ENCODE measurements around the gene CHPT1. TPM values are rescaled to one million over a fixed set of nuclear protein-coding genes. Genes with fewer than 3 reads are reported as not detected.

Gene CHPT1
- total and polyA plus RNA-seq, 2 experiments from 2014 or later: 22.2 to 23.0 TPM

DNA sequence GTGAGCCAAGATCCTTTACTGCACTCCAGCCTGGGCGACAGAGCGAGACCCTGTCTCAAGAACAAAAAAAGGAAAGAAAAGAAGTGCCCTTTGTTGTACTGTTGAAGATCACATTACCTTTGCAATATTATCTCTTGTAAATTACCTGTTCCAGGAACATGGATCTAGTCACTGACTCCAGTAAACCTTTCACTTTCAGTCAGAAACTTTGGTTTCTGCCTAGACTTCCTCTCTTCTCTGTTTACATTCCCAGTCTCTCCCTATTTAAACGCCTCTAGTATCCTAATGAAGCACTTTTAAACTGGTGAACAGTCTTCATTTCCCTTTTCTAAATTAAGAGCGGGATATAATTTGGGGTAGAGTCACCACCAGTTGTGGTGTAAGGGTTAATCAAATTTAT, 12.8 kb downstream of the CHPT1 start (continued):
- no peak for TF ChIP-seq STAT1 (IDR thresholded peaks at IDR 0.05; ENCODE audit: unreplicated experiment)
- no peak for TF ChIP-seq POLR2AphosphoS5 (IDR thresholded peaks at IDR 0.05; ENCODE audit: low read depth)
- no peak for TF ChIP-seq ZNF114 (CRISPR knock-in tag; IDR thresholded peaks at IDR 0.05)
- TF ChIP-seq CREB1 (CRISPR knock-in tag; IDR thresholded peaks at IDR 0.05; ENCODE audit: low read depth): no peak
- no peak for TF ChIP-seq NANOG (IDR thresholded peaks at IDR 0.05; ENCODE audit: borderline replicate concordance)
- TF ChIP-seq, protein P1, sequence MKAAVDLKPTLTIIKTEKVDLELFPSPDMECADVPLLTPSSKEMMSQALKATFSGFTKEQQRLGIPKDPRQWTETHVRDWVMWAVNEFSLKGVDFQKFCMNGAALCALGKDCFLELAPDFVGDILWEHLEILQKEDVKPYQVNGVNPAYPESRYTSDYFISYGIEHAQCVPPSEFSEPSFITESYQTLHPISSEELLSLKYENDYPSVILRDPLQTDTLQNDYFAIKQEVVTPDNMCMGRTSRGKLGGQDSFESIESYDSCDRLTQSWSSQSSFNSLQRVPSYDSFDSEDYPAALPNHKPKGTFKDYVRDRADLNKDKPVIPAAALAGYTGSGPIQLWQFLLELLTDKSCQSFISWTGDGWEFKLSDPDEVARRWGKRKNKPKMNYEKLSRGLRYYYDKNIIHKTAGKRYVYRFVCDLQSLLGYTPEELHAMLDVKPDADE (IDR thresholded peaks at IDR 0.05): no peak
- TF ChIP-seq ZNF331 (CRISPR knock-in tag; IDR thresholded peaks at IDR 0.05; ENCODE audit: low read depth): no peak

DNA sequence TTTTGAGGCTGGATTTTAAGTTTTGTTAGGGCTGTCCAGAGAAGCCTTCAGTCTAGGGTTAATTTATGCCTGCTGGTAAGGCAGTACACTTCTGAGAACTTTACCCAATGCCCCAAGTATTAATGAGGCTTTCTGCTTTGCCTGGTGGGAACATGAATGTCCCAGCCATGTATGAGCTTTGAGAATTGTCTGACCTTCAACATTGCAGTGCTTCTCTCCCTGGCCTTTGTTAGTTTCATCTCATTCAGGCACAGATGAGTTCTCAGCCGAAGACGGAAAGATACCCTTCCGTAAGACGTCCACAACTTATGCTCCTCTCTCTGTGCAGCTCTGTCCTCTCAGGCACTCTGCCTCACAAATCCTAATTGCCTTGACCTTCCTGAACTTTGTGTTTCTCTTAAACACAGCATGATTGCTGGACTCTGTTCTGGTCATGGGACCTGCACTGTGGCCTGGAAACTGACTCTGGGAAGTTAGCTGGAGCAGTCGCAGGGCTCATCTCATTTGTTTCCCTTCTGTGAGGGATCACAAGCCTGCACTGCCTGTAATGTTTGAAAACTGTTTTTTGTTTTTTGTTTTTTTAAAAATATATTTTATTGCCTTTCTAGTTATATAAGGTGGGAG, 15.7 kb downstream of the CHPT1 start:
- no peak overlapping the region for H3K4me3 ChIP-seq
- no peaks in the 10 kb centered on the region for H3K9me3 Mint-ChIP-seq
- ATAC-seq: no peak

More for the DNA sequence above, 15.7 kb downstream of the CHPT1 start:
- TF ChIP-seq STAT1 (IDR thresholded peaks at IDR 0.05; ENCODE audit: unreplicated experiment) (no peak), NANOG (IDR thresholded peaks at IDR 0.05; ENCODE audit: borderline replicate concordance) (no peak), POLR2AphosphoS5 (IDR thresholded peaks at IDR 0.05; ENCODE audit: low read depth) (no peak), CREB1 (CRISPR knock-in tag; IDR thresholded peaks at IDR 0.05; ENCODE audit: low read depth) (no peak), EZH2phosphoT487 (IDR thresholded peaks at IDR 0.05; ENCODE audit: unreplicated experiment) (no peak), ZNF331 (CRISPR knock-in tag; IDR thresholded peaks at IDR 0.05; ENCODE audit: low read depth) (no peak), JUNB (IDR thresholded peaks at IDR 0.05; ENCODE audit: unreplicated experiment) (no peak)
- TF ChIP-seq, protein P2, sequence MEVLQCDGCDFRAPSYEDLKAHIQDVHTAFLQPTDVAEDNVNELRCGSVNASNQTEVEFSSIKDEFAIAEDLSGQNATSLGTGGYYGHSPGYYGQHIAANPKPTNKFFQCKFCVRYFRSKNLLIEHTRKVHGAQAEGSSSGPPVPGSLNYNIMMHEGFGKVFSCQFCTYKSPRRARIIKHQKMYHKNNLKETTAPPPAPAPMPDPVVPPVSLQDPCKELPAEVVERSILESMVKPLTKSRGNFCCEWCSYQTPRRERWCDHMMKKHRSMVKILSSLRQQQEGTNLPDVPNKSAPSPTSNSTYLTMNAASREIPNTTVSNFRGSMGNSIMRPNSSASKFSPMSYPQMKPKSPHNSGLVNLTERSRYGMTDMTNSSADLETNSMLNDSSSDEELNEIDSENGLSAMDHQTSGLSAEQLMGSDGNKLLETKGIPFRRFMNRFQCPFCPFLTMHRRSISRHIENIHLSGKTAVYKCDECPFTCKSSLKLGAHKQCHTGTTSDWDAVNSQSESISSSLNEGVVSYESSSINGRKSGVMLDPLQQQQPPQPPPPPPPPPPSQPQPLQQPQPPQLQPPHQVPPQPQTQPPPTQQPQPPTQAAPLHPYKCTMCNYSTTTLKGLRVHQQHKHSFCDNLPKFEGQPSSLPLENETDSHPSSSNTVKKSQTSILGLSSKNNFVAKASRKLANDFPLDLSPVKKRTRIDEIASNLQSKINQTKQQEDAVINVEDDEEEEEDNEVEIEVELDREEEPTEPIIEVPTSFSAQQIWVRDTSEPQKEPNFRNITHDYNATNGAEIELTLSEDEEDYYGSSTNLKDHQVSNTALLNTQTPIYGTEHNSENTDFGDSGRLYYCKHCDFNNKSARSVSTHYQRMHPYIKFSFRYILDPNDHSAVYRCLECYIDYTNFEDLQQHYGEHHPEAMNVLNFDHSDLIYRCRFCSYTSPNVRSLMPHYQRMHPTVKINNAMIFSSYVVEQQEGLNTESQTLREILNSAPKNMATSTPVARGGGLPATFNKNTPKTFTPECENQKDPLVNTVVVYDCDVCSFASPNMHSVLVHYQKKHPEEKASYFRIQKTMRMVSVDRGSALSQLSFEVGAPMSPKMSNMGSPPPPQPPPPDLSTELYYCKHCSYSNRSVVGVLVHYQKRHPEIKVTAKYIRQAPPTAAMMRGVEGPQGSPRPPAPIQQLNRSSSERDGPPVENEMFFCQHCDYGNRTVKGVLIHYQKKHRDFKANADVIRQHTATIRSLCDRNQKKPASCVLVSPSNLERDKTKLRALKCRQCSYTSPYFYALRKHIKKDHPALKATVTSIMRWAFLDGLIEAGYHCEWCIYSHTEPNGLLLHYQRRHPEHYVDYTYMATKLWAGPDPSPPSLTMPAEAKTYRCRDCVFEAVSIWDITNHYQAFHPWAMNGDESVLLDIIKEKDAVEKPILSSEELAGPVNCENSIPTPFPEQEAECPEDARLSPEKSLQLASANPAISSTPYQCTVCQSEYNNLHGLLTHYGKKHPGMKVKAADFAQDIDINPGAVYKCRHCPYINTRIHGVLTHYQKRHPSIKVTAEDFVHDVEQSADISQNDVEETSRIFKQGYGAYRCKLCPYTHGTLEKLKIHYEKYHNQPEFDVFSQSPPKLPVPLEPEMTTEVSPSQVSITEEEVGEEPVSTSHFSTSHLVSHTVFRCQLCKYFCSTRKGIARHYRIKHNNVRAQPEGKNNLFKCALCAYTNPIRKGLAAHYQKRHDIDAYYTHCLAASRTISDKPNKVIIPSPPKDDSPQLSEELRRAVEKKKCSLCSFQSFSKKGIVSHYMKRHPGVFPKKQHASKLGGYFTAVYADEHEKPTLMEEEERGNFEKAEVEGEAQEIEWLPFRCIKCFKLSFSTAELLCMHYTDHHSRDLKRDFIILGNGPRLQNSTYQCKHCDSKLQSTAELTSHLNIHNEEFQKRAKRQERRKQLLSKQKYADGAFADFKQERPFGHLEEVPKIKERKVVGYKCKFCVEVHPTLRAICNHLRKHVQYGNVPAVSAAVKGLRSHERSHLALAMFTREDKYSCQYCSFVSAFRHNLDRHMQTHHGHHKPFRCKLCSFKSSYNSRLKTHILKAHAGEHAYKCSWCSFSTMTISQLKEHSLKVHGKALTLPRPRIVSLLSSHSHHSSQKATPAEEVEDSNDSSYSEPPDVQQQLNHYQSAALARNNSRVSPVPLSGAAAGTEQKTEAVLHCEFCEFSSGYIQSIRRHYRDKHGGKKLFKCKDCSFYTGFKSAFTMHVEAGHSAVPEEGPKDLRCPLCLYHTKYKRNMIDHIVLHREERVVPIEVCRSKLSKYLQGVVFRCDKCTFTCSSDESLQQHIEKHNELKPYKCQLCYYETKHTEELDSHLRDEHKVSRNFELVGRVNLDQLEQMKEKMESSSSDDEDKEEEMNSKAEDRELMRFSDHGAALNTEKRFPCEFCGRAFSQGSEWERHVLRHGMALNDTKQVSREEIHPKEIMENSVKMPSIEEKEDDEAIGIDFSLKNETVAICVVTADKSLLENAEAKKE (CRISPR knock-in tag; IDR thresholded peaks at IDR 0.05): no peak
- TF ChIP-seq, protein P1 (IDR thresholded peaks at IDR 0.05): no peak
- TF ChIP-seq, protein P3, sequence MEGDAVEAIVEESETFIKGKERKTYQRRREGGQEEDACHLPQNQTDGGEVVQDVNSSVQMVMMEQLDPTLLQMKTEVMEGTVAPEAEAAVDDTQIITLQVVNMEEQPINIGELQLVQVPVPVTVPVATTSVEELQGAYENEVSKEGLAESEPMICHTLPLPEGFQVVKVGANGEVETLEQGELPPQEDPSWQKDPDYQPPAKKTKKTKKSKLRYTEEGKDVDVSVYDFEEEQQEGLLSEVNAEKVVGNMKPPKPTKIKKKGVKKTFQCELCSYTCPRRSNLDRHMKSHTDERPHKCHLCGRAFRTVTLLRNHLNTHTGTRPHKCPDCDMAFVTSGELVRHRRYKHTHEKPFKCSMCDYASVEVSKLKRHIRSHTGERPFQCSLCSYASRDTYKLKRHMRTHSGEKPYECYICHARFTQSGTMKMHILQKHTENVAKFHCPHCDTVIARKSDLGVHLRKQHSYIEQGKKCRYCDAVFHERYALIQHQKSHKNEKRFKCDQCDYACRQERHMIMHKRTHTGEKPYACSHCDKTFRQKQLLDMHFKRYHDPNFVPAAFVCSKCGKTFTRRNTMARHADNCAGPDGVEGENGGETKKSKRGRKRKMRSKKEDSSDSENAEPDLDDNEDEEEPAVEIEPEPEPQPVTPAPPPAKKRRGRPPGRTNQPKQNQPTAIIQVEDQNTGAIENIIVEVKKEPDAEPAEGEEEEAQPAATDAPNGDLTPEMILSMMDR (conservative IDR thresholded peaks at IDR 0.05; ENCODE audit: low read depth in 2 of 2): no peak
- no peak overlapping the region for H3K27ac ChIP-seq (ENCODE audit: low read depth)
- no peaks in the 10 kb centered on the region; the same call in 2 of the 3 replicates for H3K36me3 Mint-ChIP-seq (ENCODE audit: low read depth)
- no peaks in the 10 kb centered on the region for H3K27me3 Mint-ChIP-seq (ENCODE audit: insufficient read depth, low read depth, poor library complexity)
- H3K79me2 ChIP-seq (replicated peaks; ENCODE audit: insufficient read depth): peaks cover 9% of the 10 kb centered on the region; the same call in 1 of the 2 replicates
- H3K4me2 ChIP-seq: no peak overlapping the region
- no peaks in the 10 kb centered on the region for H4K20me1 ChIP-seq (replicated peaks; ENCODE audit: insufficient read depth)
- H3F3A ChIP-seq (replicated peaks; ENCODE audit: low read depth): no peaks in the 10 kb centered on the region
- H3K27me3 ChIP-seq (ENCODE audit: insufficient read depth): no peaks in the 10 kb centered on the region
- H3K4me1 ChIP-seq (ENCODE audit: insufficient read depth): no peaks in the 10 kb centered on the region; the same call in none of the 2 replicates
- peaks cover 7% of the 10 kb centered on the region; the same call in 2 of the 3 replicates for H3K4me1 Mint-ChIP-seq
- no peak overlapping the region for H2AFZ ChIP-seq
- H3K4me3 Mint-ChIP-seq: no peak overlapping the region
- no peaks in the 10 kb centered on the region for H3K9me2 ChIP-seq (ENCODE audit: insufficient read depth)
- H3K36me3 ChIP-seq (ENCODE audit: insufficient read depth): no peaks in the 10 kb centered on the region
- DNase-seq (ENCODE audit: low spot score): no peak
- peak overlapping the region; percentile 53; the same call in 1 of the 2 replicates for H3K27ac Mint-ChIP-seq
